Right lobe of liver (tissue), 6 donors: Measurements from ENCODE around the gene UNC5B. TPM values are rescaled to one million over a fixed set of nuclear protein-coding genes. Genes with fewer than 3 reads are reported as not detected.

Experiments
- ATAC-seq, 4 donors: fragments of 200-7000 bp; cut with Tn5 transposase; one replicate each; pipeline ENCODE4 v1.9.1; 2020; ENCODE audit warnings: mild to moderate bottlenecking in 4 of 4, moderate library complexity in 4 of 4
- DNase-seq, 3 donors: peaks; one replicate each; pipeline ENCODE4 v3.0.0-alpha.2; 2020
- H3K27ac ChIP-seq, 3 donors: fragments of 200-600 bp; one replicate each; pipeline ENCODE4 v1.8.0; 2022
- H3K27me3 ChIP-seq, 2 donors: fragments of 200-600 bp; one replicate each; pipeline ENCODE4 v1.8.0; 2022
- H3K36me3 ChIP-seq, 4 donors: fragments of 200-600 bp; sonication (generic) in 1 of 4; one replicate each; pipeline versions ENCODE4 v1.5.1 to v1.8.0; 2017 to 2022; ENCODE audit warnings: control low read depth in 1 of 4
- H3K4me1 ChIP-seq, 4 donors: fragments of 200-600 bp; sonication (generic) in 1 of 4; one replicate each; pipeline versions ENCODE4 v1.5.1 to v1.8.0; 2017 to 2022; ENCODE audit warnings: control low read depth in 1 of 4
- H3K4me3 ChIP-seq, 3 donors: fragments of 200-600 bp; one replicate each; pipeline ENCODE4 v1.8.0; 2022
- H3K9me3 ChIP-seq, 4 donors: fragments of 200-600 bp; sonication (generic) in 1 of 4; one replicate each; pipeline versions ENCODE4 v1.5.1 to v1.8.0; 2017 to 2022; ENCODE audit warnings: control low read depth in 1 of 4
- POLR2A ChIP-seq: fragments of 450-650 bp; IDR thresholded peaks from one replicate; pipeline ENCODE4 v1.6.1; 2017; ENCODE audit warnings: antibody characterized with exemption, mild to moderate bottlenecking
- WGBS: methylation state at CpG from one replicate; pipeline ENCODE4 v1.1.6; 2018; ENCODE audit warnings: low coverage, low lambda C conversion rate; ENCODE audit not compliant: insufficient coverage; ENCODE audit errors: missing lambda C conversion rate; 5-methylcytosine and 5-hydroxymethylcytosine counted together
- intact Hi-C, 2 donors: fragments of 100-400 bp; cut with DNase I; formaldehyde crosslinking; loops; one replicate each; pipeline versions ENCODE4 v1.11.2 to v1.14.1; 2022
- total RNA-seq, 6 experiments: library from RNA; depleted of rRNA in 2 of 6; stranded (reverse); fragments of >200 nt in 2 of 6; fragmentation: NEBNext Ultra II Directional in 3 of 6; extraction: Animal tissue kit (Norgen Biotek cat#: 25700) in 3 of 6; gene quantifications; one replicate each; pipeline versions ENCODE4 v1.1.0 to v1.2.4, GENCODE V29; 2016 to 2023
- TF ChIP-seq, protein P1 (sequence below), 4 donors: fragments of 200-600 bp in 3 of 4; fragments of 450-650 bp in 1 of 4; IDR thresholded peaks; one replicate each; pipeline versions ENCODE4 v1.5.1 to v1.8.0; 2016 to 2022; ENCODE audit warnings: antibody characterized with exemption in 4 of 4, mild to moderate bottlenecking in 2 of 4
- donor health status: DM: no; HTN: yes; CAD: no.
- donor health status: DM: no; HTN: no; CAD: no.
- donor health status: DM: no; HTN: no; CAD: no.
- donor health status: DM: no; HTN: yes; CAD: no.
- donor health status: DM: no; HTN: yes; CAD: no.

Gene UNC5B
- total RNA-seq, 6 experiments from 2014 or later = 1.0 to 6.2 (median 2.1) TPM

DNA sequence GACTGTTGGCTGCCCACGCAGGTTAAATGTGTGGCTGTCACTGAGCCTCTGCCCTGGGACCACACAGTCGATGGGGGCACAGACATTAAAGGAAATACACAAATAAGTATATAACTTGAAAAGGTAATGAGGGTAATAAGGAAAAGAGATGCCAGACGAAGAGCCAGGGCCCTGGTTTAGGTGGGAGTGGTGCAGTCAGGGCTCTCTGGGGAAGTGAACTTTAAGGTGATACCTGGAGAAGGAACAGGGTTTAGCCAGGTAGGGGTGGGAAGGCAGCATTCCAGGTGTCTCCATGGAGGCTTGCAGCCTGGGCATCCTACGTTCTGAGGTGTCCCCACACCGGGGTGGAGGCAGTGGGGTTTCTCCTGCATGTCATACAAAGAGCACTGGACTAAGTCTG, 50.4 kb downstream of the UNC5B start:
- no peaks in the 10 kb centered on the region for H3K9me3 ChIP-seq
- no peak for DNase-seq
- H3K27me3 ChIP-seq = no peaks in the 10 kb centered on the region
- 88% methylated on average over 3 of the region's 5 CpGs for WGBS
- H3K27ac ChIP-seq = no peak overlapping the region
- TF ChIP-seq, protein P1, sequence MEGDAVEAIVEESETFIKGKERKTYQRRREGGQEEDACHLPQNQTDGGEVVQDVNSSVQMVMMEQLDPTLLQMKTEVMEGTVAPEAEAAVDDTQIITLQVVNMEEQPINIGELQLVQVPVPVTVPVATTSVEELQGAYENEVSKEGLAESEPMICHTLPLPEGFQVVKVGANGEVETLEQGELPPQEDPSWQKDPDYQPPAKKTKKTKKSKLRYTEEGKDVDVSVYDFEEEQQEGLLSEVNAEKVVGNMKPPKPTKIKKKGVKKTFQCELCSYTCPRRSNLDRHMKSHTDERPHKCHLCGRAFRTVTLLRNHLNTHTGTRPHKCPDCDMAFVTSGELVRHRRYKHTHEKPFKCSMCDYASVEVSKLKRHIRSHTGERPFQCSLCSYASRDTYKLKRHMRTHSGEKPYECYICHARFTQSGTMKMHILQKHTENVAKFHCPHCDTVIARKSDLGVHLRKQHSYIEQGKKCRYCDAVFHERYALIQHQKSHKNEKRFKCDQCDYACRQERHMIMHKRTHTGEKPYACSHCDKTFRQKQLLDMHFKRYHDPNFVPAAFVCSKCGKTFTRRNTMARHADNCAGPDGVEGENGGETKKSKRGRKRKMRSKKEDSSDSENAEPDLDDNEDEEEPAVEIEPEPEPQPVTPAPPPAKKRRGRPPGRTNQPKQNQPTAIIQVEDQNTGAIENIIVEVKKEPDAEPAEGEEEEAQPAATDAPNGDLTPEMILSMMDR (IDR thresholded peaks at IDR 0.05) = no peak
- no peak for TF ChIP-seq POLR2A
- peaks cover 0 to 5% (median 0%) of the 10 kb centered on the region in 4 donors for H3K4me1 ChIP-seq
- intact Hi-C loops = no loop called here
- no peak for ATAC-seq
- no peaks in the 10 kb centered on the region for H3K36me3 ChIP-seq
- H3K4me3 ChIP-seq = no peak overlapping the region

DNA sequence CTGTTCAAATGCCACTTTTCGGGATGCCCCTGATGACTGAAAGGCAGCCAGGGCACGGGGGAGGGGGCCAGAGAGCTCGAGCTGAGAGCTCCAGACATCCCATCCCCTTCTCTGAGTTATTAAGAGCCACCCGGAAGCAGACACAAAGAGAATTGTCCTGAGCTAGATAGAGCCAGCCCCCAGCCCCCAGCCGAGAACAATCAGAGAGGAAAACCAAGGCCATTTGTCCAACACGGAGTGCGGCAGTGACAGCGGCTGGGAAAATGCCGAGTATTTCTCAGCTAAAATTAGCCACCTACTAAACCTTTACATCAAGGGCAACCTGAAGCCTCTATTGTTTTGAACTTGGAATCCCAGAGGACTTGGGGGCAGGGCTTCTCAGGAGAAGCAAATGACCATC, 51.0 kb downstream of the UNC5B start:
- Histone ChIP-seq H3K36me3 (no peaks in the 10 kb centered on the region), H3K27me3 (no peaks in the 10 kb centered on the region), H3K4me1 (peaks cover 0 to 5% (median 0%) of the 10 kb centered on the region in 4 donors), H3K9me3 (no peaks in the 10 kb centered on the region), H3K27ac (no peak overlapping the region), H3K4me3 (no peak overlapping the region)
- TF ChIP-seq, protein P1 (IDR thresholded peaks at IDR 0.05) = no peak
- TF ChIP-seq POLR2A = no peak
- ATAC-seq = peak in 1 of 4 donors; percentile 41
- intact Hi-C loops = no loop called here
- DNase-seq = no peak
- WGBS = 80% methylated on average over 1 of the region's 9 CpGs

DNA sequence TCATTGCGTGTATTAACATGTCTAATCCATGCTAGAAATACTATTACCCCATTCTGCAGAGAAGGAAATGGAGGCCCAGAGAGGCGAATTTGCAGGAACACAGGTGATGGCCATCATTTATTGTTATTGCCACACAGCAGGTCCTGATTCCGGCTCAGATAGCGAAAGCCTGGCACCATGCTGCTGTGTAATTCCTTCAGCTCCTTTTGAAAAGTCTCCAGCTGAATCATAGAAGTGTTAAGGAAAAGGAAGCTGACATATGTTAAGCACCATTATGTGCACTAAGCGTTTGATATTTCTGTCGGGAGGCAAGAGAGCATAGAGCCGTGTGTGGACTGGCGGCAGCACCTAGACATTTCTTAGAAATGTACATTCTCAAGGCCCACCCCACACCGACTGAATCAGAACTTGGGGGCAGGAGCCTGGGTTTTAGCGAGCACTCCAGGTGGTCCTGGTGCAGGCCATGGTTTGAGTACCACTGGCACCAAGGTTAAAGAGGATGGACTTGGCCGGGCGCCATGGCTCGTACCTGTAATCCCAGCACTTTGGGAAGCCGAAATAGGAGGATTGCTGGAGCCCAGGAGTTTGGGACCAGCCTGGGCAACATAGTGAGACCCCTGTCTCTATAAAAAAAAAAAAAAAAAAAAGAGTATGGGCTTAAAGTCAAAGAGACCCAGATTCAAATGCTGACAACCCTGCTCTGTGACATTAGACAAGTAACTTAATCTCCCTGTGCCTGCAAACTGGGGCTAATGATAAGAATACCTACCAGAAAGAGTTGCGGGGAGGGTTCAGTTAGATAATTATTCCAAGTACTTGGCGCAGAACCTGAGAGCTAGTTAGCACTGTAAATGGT, 52.2 kb downstream of the UNC5B start:
- no peak overlapping the region for H3K27ac ChIP-seq
- no peaks in the 10 kb centered on the region for H3K9me3 ChIP-seq
- intact Hi-C loops = no loop called here
- WGBS = 85% methylated on average over 12 of the region's 16 CpGs
- H3K4me1 ChIP-seq = peaks cover 0 to 5% (median 0%) of the 10 kb centered on the region in 4 donors
- H3K36me3 ChIP-seq = no peaks in the 10 kb centered on the region
- no peak for ATAC-seq
- H3K27me3 ChIP-seq = no peaks in the 10 kb centered on the region
- DNase-seq = no peak
- no peak overlapping the region for H3K4me3 ChIP-seq
- TF ChIP-seq, protein P1 (IDR thresholded peaks at IDR 0.05) = no peak
- no peak for TF ChIP-seq POLR2A

DNA sequence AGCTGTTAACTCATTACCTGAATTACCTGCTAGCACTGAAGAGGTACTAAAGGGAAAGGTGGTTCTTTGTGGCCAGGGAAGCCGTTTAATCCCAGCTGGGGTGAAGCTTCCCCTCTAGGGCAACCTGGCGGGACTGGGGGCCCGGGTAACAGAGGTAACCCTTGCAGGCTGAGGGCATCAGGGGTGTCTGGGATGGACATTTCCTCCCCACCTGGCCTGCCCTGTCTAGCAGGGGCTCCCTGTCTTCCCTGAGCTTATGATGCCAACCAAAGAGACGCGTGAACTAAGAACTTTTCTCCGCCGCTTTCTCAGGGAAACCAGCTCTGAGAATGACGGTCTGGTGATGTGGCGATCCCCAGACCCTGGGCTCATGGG, 52.8 kb downstream of the UNC5B start:
- intact Hi-C loops = no loop called here
- Histone ChIP-seq H3K9me3 (no peaks in the 10 kb centered on the region), H3K36me3 (no peaks in the 10 kb centered on the region), H3K4me3 (no peak overlapping the region), H3K27me3 (no peaks in the 10 kb centered on the region), H3K4me1 (peaks cover 0 to 5% (median 0%) of the 10 kb centered on the region in 4 donors), H3K27ac (no peak overlapping the region)
- WGBS = no CpG with 5 or more reads among the region's 9 CpGs
- DNase-seq = no peak
- TF ChIP-seq, protein P1 (IDR thresholded peaks at IDR 0.05) = no peak
- no peak for TF ChIP-seq POLR2A
- no peak for ATAC-seq
